Breast epithelium (tissue), 4 donors: ENCODE measurements around the gene BCAN. TPM values are rescaled to one million over a fixed set of nuclear protein-coding genes. Genes with fewer than 3 reads are reported as not detected.

ENCODE experiments used
- DNase-seq, 2 donors: peaks; one replicate each; pipeline ENCODE4 v3.0.0-alpha.2; 2019; ENCODE audit warnings: low spot score in 2 of 2
- H3K27ac ChIP-seq, 2 donors: fragments of 200-600 bp; sonication (generic) in 1 of 2; one replicate each; pipeline ENCODE4 v1.5.1; 2016 to 2019; ENCODE audit warnings: mild to moderate bottlenecking in 1 of 2
- H3K27me3 ChIP-seq, 2 donors: fragments of 200-600 bp; sonication (generic) in 1 of 2; one replicate each; pipeline versions ENCODE4 v1.5.1 to v1.6.0; 2017 to 2019; ENCODE audit warnings: control low read depth in 1 of 2, mild to moderate bottlenecking in 1 of 2
- H3K36me3 ChIP-seq: fragments of 200-600 bp; one replicate; pipeline ENCODE4 v1.5.1; 2019
- H3K4me1 ChIP-seq, 2 donors: fragments of 200-600 bp; sonication (generic); one replicate each; pipeline ENCODE4 v1.5.1; 2016 to 2019; ENCODE audit warnings: control low read depth in 1 of 2
- H3K4me3 ChIP-seq, 3 donors: fragments of 200-600 bp; sonication (generic); 1 replicate in 2 of 3; 2 replicates in 1 of 3; pipeline ENCODE4 v1.5.1; 2016 to 2019; ENCODE audit warnings: mild to moderate bottlenecking in 3 of 3, moderate library complexity in 2 of 3
- H3K9me3 ChIP-seq, 2 donors: fragments of 200-600 bp; sonication (generic) in 1 of 2; one replicate each; pipeline ENCODE4 v1.5.1; 2016 to 2019; ENCODE audit warnings: control low read depth in 1 of 2
- CTCF ChIP-seq, 3 donors: fragments of 450-650 bp; IDR thresholded peaks; one replicate each; pipeline ENCODE4 v1.5.1; 2016 to 2017; ENCODE audit warnings: antibody characterized with exemption in 3 of 3, mild to moderate bottlenecking in 3 of 3, moderate library complexity in 3 of 3
- POLR2A ChIP-seq: fragments of 450-650 bp; IDR thresholded peaks from one replicate; pipeline ENCODE4 v1.6.1; 2016; ENCODE audit warnings: antibody characterized with exemption, mild to moderate bottlenecking, moderate library complexity
- POLR2AphosphoS5 ChIP-seq, 3 donors: sonication (generic); formaldehyde crosslinking; IDR thresholded peaks; one replicate each; pipeline ENCODE4 v1.6.1; 2017; ENCODE audit warnings: antibody characterized with exemption in 3 of 3
- intact Hi-C: fragments of 100-400 bp; cut with DNase I; formaldehyde crosslinking; loops from one replicate; pipeline ENCODE4 v1.15.1; 2023; ENCODE audit warnings: low total_unique reads
- total RNA-seq, 3 donors: library from RNA; depleted of rRNA; stranded (reverse); fragments of >200 nt; gene quantifications; one replicate each; pipeline ENCODE4 v1.1.0, GENCODE V29; 2016

BCAN gene
- total RNA-seq, 3 donors from 2014 or later, result 0.44 TPM; not detected in 2

GRCh38 chr1:156707417-156708217 is 65.7 kb downstream of the BCAN start:
- Histone ChIP-seq H3K4me1 (peaks cover 53 to 70% of the 10 kb centered on the region in 2 donors), H3K27ac (peak overlapping the region; percentile 92 to 94), H3K4me3 (no peak overlapping the region), H3K9me3 (no peaks in the 10 kb centered on the region), H3K27me3 (no peaks in the 10 kb centered on the region), H3K36me3 (no peaks in the 10 kb centered on the region)
- DNase-seq, result no peak
- no peak for TF ChIP-seq POLR2A
- no peak for TF ChIP-seq POLR2AphosphoS5 (IDR thresholded peaks at IDR 0.05)
- no peak for TF ChIP-seq CTCF (IDR thresholded peaks at IDR 0.05)
- intact Hi-C loops, result no loop called here

DNA sequence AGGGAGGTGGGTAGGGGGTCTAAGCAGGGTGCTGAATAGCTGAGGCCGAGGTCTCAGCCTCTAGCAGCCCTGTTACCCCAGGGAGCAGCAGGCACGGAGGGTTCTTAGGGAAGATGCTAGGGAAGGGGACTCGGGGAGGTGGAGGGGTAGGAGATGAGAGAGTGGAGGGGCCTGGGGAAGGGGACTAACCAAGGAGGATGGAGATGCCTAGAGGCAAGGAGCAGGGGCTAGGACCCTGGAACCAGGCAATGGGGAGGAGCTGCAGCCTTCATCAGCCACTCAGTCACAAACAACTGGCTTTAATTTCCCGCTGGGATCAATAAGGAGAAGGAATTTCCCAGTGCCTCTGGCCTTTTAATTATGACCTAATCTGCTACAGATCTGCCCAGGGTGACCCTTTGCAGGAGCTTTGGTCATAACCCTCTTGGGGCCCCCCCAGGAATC is 66.3 kb downstream of the BCAN start:
- Histone ChIP-seq H3K4me3 (no peak overlapping the region), H3K4me1 (peaks cover 54 to 70% of the 10 kb centered on the region in 2 donors), H3K27ac (peak overlapping the region; percentile 92 to 94), H3K9me3 (no peaks in the 10 kb centered on the region), H3K27me3 (no peaks in the 10 kb centered on the region), H3K36me3 (no peaks in the 10 kb centered on the region)
- intact Hi-C loops, result no loop called here
- TF ChIP-seq CTCF (IDR thresholded peaks at IDR 0.05), result no peak
- no peak for TF ChIP-seq POLR2AphosphoS5 (IDR thresholded peaks at IDR 0.05)
- no peak for TF ChIP-seq POLR2A
- DNase-seq, result no peak

DNA sequence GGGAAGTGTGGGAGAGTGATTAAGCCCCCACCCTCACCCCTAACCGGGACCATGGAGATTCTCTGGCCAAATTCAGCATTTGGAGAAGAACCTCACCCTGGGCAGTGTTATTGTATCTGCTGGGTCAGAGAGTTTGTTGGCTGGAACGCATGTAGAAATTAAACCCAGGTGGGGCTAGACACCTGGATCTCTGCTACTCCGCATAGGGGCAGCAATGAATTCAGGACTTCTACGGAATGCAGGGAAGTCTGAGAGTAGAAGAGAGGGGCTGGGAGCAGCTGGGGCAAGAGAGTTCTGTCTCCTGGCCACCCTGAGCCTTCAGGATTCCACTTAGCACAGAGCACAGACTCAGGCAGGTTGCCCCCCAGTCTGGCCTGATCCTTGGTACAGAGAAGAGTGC is 67.1 kb downstream of the BCAN start:
- intact Hi-C loops, result no loop called here
- TF ChIP-seq POLR2A (no peak), POLR2AphosphoS5 (IDR thresholded peaks at IDR 0.05) (no peak), CTCF (IDR thresholded peaks at IDR 0.05) (no peak)

More for the DNA sequence above, 67.1 kb downstream of the BCAN start:
- DNase-seq, result no peak
- Histone ChIP-seq H3K27me3 (no peaks in the 10 kb centered on the region), H3K9me3 (no peaks in the 10 kb centered on the region), H3K4me1 (peaks cover 47 to 62% of the 10 kb centered on the region in 2 donors), H3K27ac (peak overlapping the region; percentile 92 to 94), H3K4me3 (no peak overlapping the region), H3K36me3 (no peaks in the 10 kb centered on the region)

Other genes with a start within 250 kb of the BCAN start
- 10 to 100 TPM; 25.8 to 34.9 (median 32.1) TPM for gene MEF2D, start 141.3 kb upstream of the BCAN start, total RNA-seq
- gene IQGAP3, start 69.6 kb upstream of the BCAN start, total RNA-seq, result 1 to 10 TPM in 1 of 3 donors, under 1 TPM in 2; under 0.01 to 1.4 (median 0.15) TPM
- gene TTC24, start 62.4 kb upstream of the BCAN start, total RNA-seq, result not detected
- gene NAXE, start 50.3 kb upstream of the BCAN start, total RNA-seq, result 10 to 100 TPM; 70.4 to 90.5 (median 75.5) TPM
- 10 to 100 TPM; 20.2 to 31.1 (median 23.7) TPM for gene GPATCH4, start 40.6 kb upstream of the BCAN start, total RNA-seq
- gene HAPLN2, start 22.7 kb upstream of the BCAN start, total RNA-seq, result not detected
- gene NES, start 35.3 kb downstream of the BCAN start, total RNA-seq, result 10 to 100 TPM in 2 of 3 donors, 1 to 10 TPM in 1; 9.9 to 28.5 (median 14.9) TPM
- 10 to 100 TPM in 2 of 3 donors, 1 to 10 TPM in 1; 4.2 to 61.6 (median 28.2) TPM for gene CRABP2, start 63.5 kb downstream of the BCAN start, total RNA-seq
- 10 to 100 TPM; 15.5 to 41.3 (median 30.2) TPM for gene METTL25B, start 86.4 kb downstream of the BCAN start, total RNA-seq
- gene ISG20L2, start 86.6 kb downstream of the BCAN start, total RNA-seq, result 10 to 100 TPM; 13.6 to 25.2 (median 21.0) TPM
- 10 to 100 TPM; 36.6 to 63.9 (median 63.8) TPM for gene MRPL24, start 99.0 kb downstream of the BCAN start, total RNA-seq
- 100 to 1,000 TPM; 133 to 178 (median 173) TPM for gene HDGF, start 109.6 kb downstream of the BCAN start, total RNA-seq
- 10 to 100 TPM; 21.6 to 35.9 (median 24.9) TPM for gene PRCC, start 125.4 kb downstream of the BCAN start, total RNA-seq
- 1 to 10 TPM in 2 of 3 donors, not detected in 1; 4.6 to 5.4 TPM for gene SH2D2A, start 174.7 kb downstream of the BCAN start, total RNA-seq
- under 1 TPM in 2 of 3 donors, not detected in 1; 0.15 to 0.33 TPM for gene INSRR, start 217.0 kb downstream of the BCAN start, total RNA-seq
- gene NTRK1, start 218.7 kb downstream of the BCAN start, total RNA-seq, result 1 to 10 TPM in 1 of 3 donors, under 1 TPM in 2; 0.16 to 4.9 (median 0.73) TPM